PC-3 (cell line): ENCODE data around the gene REEP2. TPM values are rescaled to one million over a fixed set of nuclear protein-coding genes. Genes with fewer than 3 reads are reported as not detected.
A peak's percentile ranks its signal among the peaks of the same experiment; 100 is the strongest.

ENCODE experiments used
- ATAC-seq: fragments of 200-7000 bp; cut with Tn5 transposase; 2 replicates; pipeline ENCODE4 v1.9.1; 2020; ENCODE audit warnings: mild to moderate bottlenecking, moderate library complexity
- BruUV-seq: library from RNA; stranded (reverse); fragments of 400-500 nt; replicated peaks from 2 replicates; lab custom pipeline; 2021; lab: Mats Ljungman, UMichigan
- CTCF ChIA-PET: fragments of 300-600 bp; sonication (Branson Sonifier 250); formaldehyde crosslinking; loops from one replicate; lab custom pipeline; 2022; ENCODE audit warnings: antibody characterized with exemption; lab: Charles Lee
- POLR2A ChIA-PET: fragments of 300-600 bp; sonication (Branson Sonifier 250); formaldehyde crosslinking; loops from one replicate; lab custom pipeline; 2022; ENCODE audit warnings: antibody characterized with exemption; ENCODE audit not compliant: unreplicated experiment; lab: Charles Lee
- DNase-seq: peaks from one replicate; pipeline ENCODE4 v3.0.0-alpha.2; 2015
- H2AFZ ChIP-seq: fragments of 300-600 bp; sonication (generic); 2 replicates; pipeline ENCODE4 v1.6.0; 2016; ENCODE audit warnings: antibody characterized with exemption, low read length
- H3F3A ChIP-seq: fragments of 300-600 bp; sonication (generic); one replicate; pipeline ENCODE4 v1.6.0; 2017; ENCODE audit warnings: antibody characterized with exemption, low read length, control low read depth, mild to moderate bottlenecking; ENCODE audit not compliant: unreplicated experiment
- H3K27ac ChIP-seq: fragments of 300-600 bp; sonication (generic); 2 replicates; pipeline ENCODE4 v1.5.1; 2016; ENCODE audit warnings: mild to moderate bottlenecking, low read length
- H3K27me3 ChIP-seq: fragments of 300-600 bp; sonication (generic); 2 replicates; pipeline ENCODE4 v1.6.1; 2016; ENCODE audit warnings: low read length, mixed read lengths
- H3K36me3 ChIP-seq: fragments of 300-600 bp; sonication (generic); 2 replicates; pipeline ENCODE4 v1.6.1; 2016; ENCODE audit warnings: low read depth, mixed run types, low read length, mixed read lengths
- H3K4me1 ChIP-seq: fragments of 300-600 bp; sonication (generic); 2 replicates; pipeline ENCODE4 v1.5.1; 2016; ENCODE audit warnings: low read length; ENCODE audit not compliant: insufficient read depth
- H3K4me2 ChIP-seq: fragments of 300-600 bp; sonication (generic); 2 replicates; pipeline ENCODE4 v1.6.0; 2016; ENCODE audit warnings: low read length
- H3K4me3 ChIP-seq: fragments of 300-600 bp; sonication (generic); 2 replicates; pipeline ENCODE4 v1.5.1; 2016; ENCODE audit warnings: mild to moderate bottlenecking, low read length, mixed read lengths
- H3K79me2 ChIP-seq: fragments of 300-600 bp; sonication (generic); 2 replicates; pipeline ENCODE4 v1.6.1; 2017; ENCODE audit warnings: low read length, mixed read lengths
- H3K9ac ChIP-seq: fragments of 300-600 bp; sonication (generic); 2 replicates; pipeline ENCODE4 v1.6.0; 2016; ENCODE audit warnings: mild to moderate bottlenecking, low read length
- H3K9me2 ChIP-seq: fragments of 300-600 bp; sonication (generic); replicated peaks from 2 replicates; pipeline ENCODE4 v1.6.1; 2016; ENCODE audit warnings: mixed run types, low read length, mixed read lengths
- H3K9me3 ChIP-seq: fragments of 300-600 bp; sonication (generic); 2 replicates; pipeline ENCODE4 v1.6.1; 2016; ENCODE audit warnings: low read length, mixed read lengths
- H4K20me1 ChIP-seq: fragments of 300-600 bp; sonication (generic); 2 replicates; pipeline ENCODE4 v1.6.1; 2016; ENCODE audit warnings: low read length, mixed read lengths
- EZH2 ChIP-seq: fragments of 300-600 bp; sonication (generic); IDR thresholded peaks from one replicate; pipeline ENCODE4 v1.6.1; 2017; ENCODE audit warnings: antibody characterized with exemption, mild to moderate bottlenecking, low read length; ENCODE audit not compliant: unreplicated experiment
- EZH2phosphoT487 ChIP-seq: fragments of 300-600 bp; sonication (generic); IDR thresholded peaks from 2 replicates; pipeline ENCODE4 v1.6.1; 2018; ENCODE audit warnings: mild to moderate bottlenecking, antibody characterized with exemption, low read length, borderline replicate concordance
- intact Hi-C: fragments of 100-400 bp; cut with micrococcal nuclease; formaldehyde crosslinking; loops from 2 replicates; pipeline ENCODE4 v1.9.0; 2023
- total RNA-seq: library from RNA; depleted of rRNA; stranded (reverse); fragments of >200 nt; gene quantifications from 2 replicates; pipeline ENCODE4 v1.2.3, GENCODE V29; 2014
- TF ChIP-seq, protein P1 (sequence below): fragments of 300-600 bp; sonication (generic); conservative IDR thresholded peaks from 2 replicates; pipeline ENCODE4 v1.5.1; 2017; ENCODE audit warnings: antibody characterized with exemption, low read depth, mild to moderate bottlenecking, low read length

Gene REEP2
- total RNA-seq, 1 experiment from 2014 or later = 2.5 TPM

DNA sequence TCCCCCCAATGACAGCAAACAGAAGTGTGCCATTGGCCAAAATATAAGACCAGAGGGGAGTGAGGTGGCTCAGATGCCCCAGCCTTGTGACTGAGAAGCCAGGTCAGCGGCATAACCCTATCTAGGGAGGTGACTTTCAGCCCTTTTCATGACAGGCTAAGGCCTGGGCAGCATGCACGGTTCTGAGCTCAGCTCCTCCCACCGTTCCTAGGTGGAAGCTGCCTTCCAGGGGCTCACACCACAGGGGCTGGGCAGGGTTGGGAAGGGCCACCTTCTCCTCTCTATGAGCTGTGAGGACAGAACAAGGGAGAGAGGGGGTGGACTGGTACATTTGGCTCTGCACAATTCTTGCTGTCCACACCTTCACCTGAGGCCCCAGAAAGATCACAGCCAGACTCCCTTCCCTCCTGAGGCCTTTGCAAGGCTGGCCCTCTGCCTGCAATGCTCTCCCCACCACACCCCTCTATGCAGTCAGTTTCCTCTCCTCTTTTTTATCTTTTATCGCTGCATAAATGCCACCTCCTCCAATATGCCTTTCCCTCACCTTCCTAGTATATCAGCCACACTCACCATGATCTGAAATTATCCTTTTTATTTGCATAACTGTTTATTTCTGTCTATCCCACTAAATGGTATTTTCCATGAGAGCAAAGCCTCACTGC, 21.3 kb downstream of the REEP2 start:
- H4K20me1 ChIP-seq = no peaks in the 10 kb centered on the region
- DNase-seq (no peak), ATAC-seq (no peak)
- H3K27ac ChIP-seq = no peak overlapping the region
- H3K4me1 ChIP-seq = peaks cover 5% of the 10 kb centered on the region
- no peaks in the 10 kb centered on the region for H3K79me2 ChIP-seq
- ChIA-PET CTCF (interaction anchor here (0.6 kb wide), 1 partner anchor 391 kb away, joined by 9 read pairs; no protein-coding TSS in a partner anchor), POLR2A (no interaction called here)
- no peaks in the 10 kb centered on the region for H3K36me3 ChIP-seq
- H3F3A ChIP-seq = no peaks in the 10 kb centered on the region
- no peak overlapping the region for H3K4me3 ChIP-seq
- TF ChIP-seq EZH2 (no peak), EZH2phosphoT487 (no peak)
- TF ChIP-seq, protein P1, sequence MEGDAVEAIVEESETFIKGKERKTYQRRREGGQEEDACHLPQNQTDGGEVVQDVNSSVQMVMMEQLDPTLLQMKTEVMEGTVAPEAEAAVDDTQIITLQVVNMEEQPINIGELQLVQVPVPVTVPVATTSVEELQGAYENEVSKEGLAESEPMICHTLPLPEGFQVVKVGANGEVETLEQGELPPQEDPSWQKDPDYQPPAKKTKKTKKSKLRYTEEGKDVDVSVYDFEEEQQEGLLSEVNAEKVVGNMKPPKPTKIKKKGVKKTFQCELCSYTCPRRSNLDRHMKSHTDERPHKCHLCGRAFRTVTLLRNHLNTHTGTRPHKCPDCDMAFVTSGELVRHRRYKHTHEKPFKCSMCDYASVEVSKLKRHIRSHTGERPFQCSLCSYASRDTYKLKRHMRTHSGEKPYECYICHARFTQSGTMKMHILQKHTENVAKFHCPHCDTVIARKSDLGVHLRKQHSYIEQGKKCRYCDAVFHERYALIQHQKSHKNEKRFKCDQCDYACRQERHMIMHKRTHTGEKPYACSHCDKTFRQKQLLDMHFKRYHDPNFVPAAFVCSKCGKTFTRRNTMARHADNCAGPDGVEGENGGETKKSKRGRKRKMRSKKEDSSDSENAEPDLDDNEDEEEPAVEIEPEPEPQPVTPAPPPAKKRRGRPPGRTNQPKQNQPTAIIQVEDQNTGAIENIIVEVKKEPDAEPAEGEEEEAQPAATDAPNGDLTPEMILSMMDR = no peak
- intact Hi-C loops = no loop called here
- no peak overlapping the region for H3K9ac ChIP-seq
- no peaks in the 10 kb centered on the region for H3K9me2 ChIP-seq
- no peaks in the 10 kb centered on the region for H3K9me3 ChIP-seq
- H3K4me2 ChIP-seq = no peak overlapping the region
- no peaks in the 10 kb centered on the region for H3K27me3 ChIP-seq
- no peak overlapping the region for H2AFZ ChIP-seq
- no TSS peak for BruUV-seq

DNA sequence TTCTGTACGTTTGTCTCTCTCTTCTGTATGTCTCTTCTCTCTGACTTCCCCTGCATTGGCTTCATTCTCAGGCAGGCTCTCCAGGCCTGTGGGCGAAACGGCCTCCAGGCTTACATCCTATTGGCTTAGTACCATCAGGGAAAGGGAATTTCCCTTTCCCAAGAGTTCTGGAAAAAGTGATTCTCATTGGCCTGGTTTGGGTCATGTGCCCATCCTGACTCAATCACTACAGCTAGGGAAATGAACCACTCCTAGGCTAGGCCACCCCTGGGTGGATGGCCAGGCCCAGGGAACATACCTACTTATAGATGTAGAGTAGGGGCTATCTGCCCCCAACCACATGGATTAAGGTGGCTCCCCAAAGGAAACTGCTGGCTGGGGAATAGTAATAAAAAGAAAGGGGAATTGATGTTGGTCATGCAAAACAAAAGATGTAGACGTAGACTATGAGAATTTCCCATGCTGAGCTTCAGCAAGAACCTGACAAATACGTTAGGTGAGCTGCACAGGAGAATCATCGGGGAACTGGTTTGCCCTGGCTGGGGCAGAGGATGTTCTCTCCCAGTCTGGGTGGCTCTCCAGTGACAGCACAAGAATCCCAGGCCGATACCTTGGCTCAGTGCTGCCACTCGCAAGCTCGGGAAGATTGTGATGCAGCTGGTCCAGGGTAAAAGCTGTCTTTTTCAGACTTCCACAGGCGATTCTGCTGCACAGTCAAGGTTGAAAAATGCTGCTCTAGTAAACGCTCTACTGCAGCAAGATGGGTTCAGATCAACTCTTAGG, 22.7 kb downstream of the REEP2 start:
- Histone ChIP-seq H3K4me3 (no peak overlapping the region), H3K9ac (no peak overlapping the region), H3K27ac (no peak overlapping the region), H3F3A (no peaks in the 10 kb centered on the region), H3K79me2 (no peaks in the 10 kb centered on the region), H2AFZ (no peak overlapping the region), H3K36me3 (no peaks in the 10 kb centered on the region), H3K27me3 (peaks cover 11% of the 10 kb centered on the region), H3K4me2 (no peak overlapping the region), H3K4me1 (peaks cover 5% of the 10 kb centered on the region), H4K20me1 (no peaks in the 10 kb centered on the region), H3K9me3 (no peaks in the 10 kb centered on the region), H3K9me2 (no peaks in the 10 kb centered on the region)
- no peak for TF ChIP-seq EZH2phosphoT487
- DNase-seq (peak; percentile 27), ATAC-seq (no peak)
- CTCF ChIA-PET = no interaction called here
- no TSS peak for BruUV-seq
- intact Hi-C loops = no loop called here
- POLR2A ChIA-PET = no interaction called here

DNA sequence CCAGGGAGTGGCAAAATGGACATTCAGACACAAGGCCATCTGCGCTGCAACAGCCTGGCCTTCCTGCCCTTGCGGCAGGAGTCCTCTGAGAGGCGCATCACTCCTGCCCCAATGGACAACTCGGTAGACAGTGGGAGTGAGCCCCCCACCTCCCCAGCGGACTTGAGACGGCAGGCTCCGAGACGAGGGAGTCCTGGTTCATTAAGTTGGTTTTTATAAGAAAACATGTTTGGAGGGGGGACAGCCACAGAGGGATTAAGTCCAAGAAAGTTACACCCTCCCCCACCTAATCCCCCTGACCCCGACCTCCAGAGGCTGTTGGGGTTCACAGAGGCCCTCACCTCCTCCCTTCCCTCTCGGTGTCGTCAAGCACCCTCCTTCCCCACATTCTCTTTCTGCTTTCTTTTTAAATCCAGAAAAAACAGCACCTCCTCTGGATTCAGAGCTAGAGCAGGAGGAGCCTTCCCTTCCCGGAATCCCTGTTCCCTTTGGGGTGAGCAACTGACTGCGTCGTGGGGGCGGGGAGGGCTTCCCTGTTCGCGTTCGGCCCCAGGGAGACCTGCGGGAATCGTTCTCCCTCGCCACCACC, 24.7 kb downstream of the REEP2 start:
- TSS peak; percentile 69 for BruUV-seq
- ChIA-PET POLR2A (no interaction called here), CTCF (interaction anchor here (0.6 kb wide), 1 partner anchor 250 kb away, joined by 11 read pairs; the partner anchor contains the start of gene CDC23)
- no peak for ATAC-seq
- H3K4me2 ChIP-seq = peak overlapping the region; percentile 98
- no peaks in the 10 kb centered on the region for H3K79me2 ChIP-seq
- peaks cover 5% of the 10 kb centered on the region for H3K4me1 ChIP-seq
- H3K27ac ChIP-seq = 0 out of 2 replicates have a peak overlapping the region, but pooled peaks have one; percentile 32
- TF ChIP-seq EZH2phosphoT487 (no peak), EZH2 (no peak)
- TF ChIP-seq, protein P1 = no peak
- no peaks in the 10 kb centered on the region for H3K9me3 ChIP-seq
- H3F3A ChIP-seq = no peaks in the 10 kb centered on the region
- H3K4me3 ChIP-seq = peak overlapping the region; percentile 71
- no peak for DNase-seq
- peak overlapping the region; percentile 90 for H2AFZ ChIP-seq
- H3K36me3 ChIP-seq = no peaks in the 10 kb centered on the region
- H3K9ac ChIP-seq = peak overlapping the region; percentile 81
- no peaks in the 10 kb centered on the region for H3K9me2 ChIP-seq
- no peaks in the 10 kb centered on the region for H4K20me1 ChIP-seq
- H3K27me3 ChIP-seq = peaks cover 16% of the 10 kb centered on the region
- intact Hi-C loops = loop anchor here (1.0 kb wide), 2 partner anchors 40 to 80 kb away; partner anchors contain the start of gene ETF1
